Stimulated activated CD4-positive, alpha-beta T cell treated with anti-CD3 and anti-CD28 coated beads, Interleukin-1b, Interleukin-23, amount 100 ng/mL, for 48 hours (primary cell): ENCODE data around the gene TSC2.
"Not testable (repeated sequence)": the region's sequence is repeated elsewhere in the genome, so short reads cannot be mapped to it uniquely, and the experiment has no call there.

Experiments used
- DNase-seq: peaks from one replicate; pipeline ENCODE4 v3.0.0-alpha.2; 2020

TSC2 gene

GRCh38 chr16:2107791-2108125, 60.0 kb downstream of the TSC2 start:
- not testable (repeated sequence) for DNase-seq

GRCh38 chr16:2108446-2109270, 60.9 kb downstream of the TSC2 start:
- DNase-seq, result not testable (repeated sequence)

GRCh38 chr16:2109271-2109580, 61.4 kb downstream of the TSC2 start:
- not testable (repeated sequence) for DNase-seq

GRCh38 chr16:2109872-2110271, 62.1 kb downstream of the TSC2 start:
- not testable (repeated sequence) for DNase-seq

GRCh38 chr16:2110332-2111008, 62.7 kb downstream of the TSC2 start:
- not testable (repeated sequence) for DNase-seq

GRCh38 chr16:2111009-2111353, 63.2 kb downstream of the TSC2 start:
- not testable (repeated sequence) for DNase-seq

- DNase-seq, result not testable (repeated sequence)
These were observed 63.9 kb downstream of the TSC2 start for GRCh38 chr16:2111412-2112335.

- DNase-seq, result not testable (repeated sequence)
These were observed 64.8 kb downstream of the TSC2 start for GRCh38 chr16:2112539-2113106.

- DNase-seq, result not testable (repeated sequence)
These were observed 66.4 kb downstream of the TSC2 start for GRCh38 chr16:2114225-2114624.

- not testable (repeated sequence) for DNase-seq
These were observed 67.3 kb downstream of the TSC2 start for GRCh38 chr16:2114885-2115590.

- DNase-seq, result no peak
These were observed 67.8 kb downstream of the TSC2 start for GRCh38 chr16:2115591-2115973.

- DNase-seq, result not testable (repeated sequence)
These were observed 68.6 kb downstream of the TSC2 start for GRCh38 chr16:2116428-2116827.

- DNase-seq, result not testable (repeated sequence)
These were observed 69.6 kb downstream of the TSC2 start for GRCh38 chr16:2117341-2117740.

GRCh38 chr16:2117960-2118722, 70.4 kb downstream of the TSC2 start:
- DNase-seq, result not testable (repeated sequence)

GRCh38 chr16:2121325-2121724, 73.5 kb downstream of the TSC2 start:
- DNase-seq, result not testable (repeated sequence)

- no peak for DNase-seq
These were observed 74.1 kb downstream of the TSC2 start for GRCh38 chr16:2121853-2122252.

GRCh38 chr16:2122429-2122828, 74.6 kb downstream of the TSC2 start:
- no peak for DNase-seq

- not testable (repeated sequence) for DNase-seq
These were observed 75.3 kb downstream of the TSC2 start for GRCh38 chr16:2122934-2123683.

GRCh38 chr16:2123706-2124376, 76.1 kb downstream of the TSC2 start:
- DNase-seq, result not testable (repeated sequence)

- not testable (repeated sequence) for DNase-seq
These were observed 76.5 kb downstream of the TSC2 start for GRCh38 chr16:2124377-2124693.
